Central memory CD4-positive, alpha-beta T cell (primary cell): Measurements from ENCODE around the gene GMIP.

Source experiments
- DNase-seq: peaks from one replicate; pipeline ENCODE4 v3.0.0; 2022

GMIP gene

DNA sequence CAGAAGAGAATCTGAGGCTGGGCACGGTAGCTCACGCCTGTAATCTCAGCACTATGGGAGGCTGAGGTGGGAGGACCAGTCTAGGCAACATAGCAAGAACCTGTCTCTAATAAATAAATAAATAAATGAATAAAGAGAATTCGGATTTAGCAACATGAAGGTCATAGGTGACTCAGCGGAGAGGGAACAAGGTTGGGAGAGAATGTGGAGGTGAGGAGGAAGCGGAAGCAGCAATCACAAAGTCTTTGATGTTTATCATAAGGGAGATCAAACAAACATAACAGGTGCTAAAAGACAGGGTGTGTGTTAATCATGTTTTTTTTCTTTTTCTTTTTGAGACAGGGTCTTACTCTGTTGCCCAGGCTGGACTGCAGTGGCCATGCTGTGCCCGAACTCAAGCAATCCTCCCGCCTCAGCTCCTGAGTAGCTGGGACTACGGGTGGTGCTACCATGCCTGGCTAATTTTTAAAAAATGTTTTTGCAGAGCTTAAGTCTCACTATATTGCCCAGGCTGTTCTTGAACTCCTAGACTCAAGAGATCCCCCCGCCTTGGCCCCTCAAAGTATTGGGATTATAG, 41.2 kb downstream of the GMIP start:
- peak; percentile 73 for DNase-seq

DNA sequence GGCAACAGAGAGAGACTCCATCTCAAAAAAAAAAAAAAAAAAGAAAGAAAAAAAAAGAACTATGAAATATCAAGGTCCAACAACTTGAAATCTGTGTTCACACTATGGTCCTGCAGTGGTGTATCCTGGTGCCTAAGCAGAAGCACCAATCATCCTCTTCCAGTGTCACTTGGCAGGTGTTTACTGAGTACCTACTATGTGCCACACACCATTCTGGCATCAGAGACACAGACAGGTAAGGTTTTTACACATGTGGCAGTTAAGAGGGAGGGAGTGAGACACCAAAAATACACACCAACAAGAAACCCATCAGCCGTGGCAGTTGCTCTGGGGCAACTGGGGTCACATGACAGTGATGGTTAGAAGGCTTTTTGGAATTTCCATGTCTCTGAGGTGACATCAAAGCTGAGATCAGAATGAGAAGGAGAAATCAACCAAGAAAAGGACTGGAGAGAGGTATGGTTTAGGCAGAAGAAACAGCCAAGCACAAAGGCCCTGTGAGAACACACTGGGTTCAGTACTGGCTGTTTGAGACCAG, 42.6 kb downstream of the GMIP start:
- no peak for DNase-seq

DNA sequence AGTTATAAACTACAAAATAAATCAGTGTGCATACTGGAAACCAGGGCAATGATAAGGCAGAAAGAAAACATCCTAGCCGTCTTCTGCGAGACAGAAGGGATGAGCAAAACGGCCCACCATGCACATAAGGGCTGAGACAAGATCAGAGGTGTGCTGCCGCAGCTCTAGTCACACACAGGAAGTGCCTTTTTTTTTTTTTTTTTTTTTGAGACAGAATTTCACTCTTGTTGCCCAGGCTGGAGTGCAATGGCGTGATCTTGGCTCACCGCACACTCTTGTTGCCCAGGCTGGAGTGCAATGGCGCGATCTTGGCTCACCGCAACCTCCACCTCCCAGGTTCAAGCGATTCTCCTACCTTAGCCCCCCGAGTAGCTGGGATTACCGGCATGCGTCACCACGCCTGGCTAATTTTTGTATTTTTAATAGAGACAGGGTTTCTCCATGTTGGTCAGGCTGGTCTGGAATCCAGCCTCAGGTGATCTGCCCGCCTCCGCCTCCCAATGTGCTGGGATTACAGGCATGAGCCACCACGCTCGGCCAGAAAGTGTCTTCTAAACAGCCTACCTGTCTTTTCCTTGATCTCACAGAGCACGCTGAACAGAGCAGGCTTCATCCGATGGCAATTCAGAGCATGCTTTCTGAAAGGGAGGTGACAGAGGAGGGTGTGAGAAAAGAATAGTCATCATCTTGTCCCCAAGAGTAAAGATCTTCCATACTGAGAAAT, 44.6 kb downstream of the GMIP start:
- DNase-seq, result peak; percentile 79

DNA sequence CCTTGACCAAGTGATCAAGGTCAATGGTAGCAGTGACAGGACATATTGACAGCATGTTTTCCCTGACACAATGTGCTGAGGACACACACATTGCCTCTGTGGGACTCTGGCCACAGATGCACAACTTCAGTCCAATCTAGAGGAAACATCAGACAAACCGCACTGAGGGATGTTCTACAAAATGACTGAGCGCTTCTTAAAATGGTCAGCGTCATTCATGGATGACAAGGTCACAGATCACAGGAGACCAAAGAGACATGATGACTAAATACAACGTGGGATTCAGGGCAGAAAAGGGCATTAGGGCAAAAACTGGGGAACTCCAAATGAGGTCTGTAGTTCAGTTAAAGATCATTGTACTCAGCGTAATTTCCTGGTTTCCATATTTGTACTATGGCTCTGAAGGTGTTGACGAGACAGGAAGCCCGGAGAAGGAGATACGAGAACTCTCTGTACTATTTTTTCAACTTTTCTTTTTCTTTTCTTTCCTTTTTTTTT, 45.6 kb downstream of the GMIP start:
- DNase-seq, result peak; percentile 93

DNA sequence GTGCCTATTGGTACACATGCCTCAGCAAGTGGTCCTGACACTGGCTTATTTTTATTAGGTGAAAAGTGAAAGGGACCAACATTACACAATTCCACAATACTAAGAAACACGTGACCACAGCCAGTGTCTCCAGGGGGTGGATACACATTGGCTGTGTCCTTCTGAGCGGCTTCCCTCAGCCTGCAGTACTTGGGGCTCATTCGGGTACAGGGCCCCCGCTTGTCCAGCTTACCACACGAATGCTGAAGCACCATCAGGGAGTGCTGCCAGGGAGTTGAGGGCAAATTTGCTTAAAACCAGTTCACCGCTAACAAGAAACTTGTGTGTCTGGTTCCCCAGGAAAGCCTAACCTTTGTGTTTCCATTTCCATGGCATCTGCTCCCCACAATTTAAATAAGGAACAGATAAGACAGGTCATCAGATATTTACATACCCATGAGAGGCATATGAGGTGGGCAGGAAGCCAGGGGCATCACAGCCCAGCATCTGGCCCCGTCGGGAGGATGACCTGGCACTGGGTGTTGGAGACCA, 48.2 kb downstream of the GMIP start:
- no peak for DNase-seq

DNA sequence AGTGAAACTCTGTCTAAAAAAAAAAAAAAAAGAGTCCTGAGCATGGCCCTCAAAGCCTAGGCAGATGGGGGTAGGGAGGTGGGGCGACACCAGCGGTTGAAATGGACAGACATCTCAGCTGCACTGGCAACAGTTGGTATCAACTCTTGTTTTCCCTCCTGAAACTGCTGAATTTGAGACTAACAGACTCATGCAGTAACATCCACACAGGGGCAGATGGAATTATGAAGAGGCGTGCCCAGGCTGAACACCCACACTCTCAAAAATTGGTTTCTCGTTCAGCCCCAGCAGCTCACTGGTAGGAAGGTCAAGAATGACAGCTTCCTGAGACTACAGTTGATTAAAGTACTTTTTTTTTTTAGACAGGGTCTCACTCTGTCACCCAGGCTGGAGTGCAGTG, 49.1 kb downstream of the GMIP start:
- DNase-seq, result no peak

DNA sequence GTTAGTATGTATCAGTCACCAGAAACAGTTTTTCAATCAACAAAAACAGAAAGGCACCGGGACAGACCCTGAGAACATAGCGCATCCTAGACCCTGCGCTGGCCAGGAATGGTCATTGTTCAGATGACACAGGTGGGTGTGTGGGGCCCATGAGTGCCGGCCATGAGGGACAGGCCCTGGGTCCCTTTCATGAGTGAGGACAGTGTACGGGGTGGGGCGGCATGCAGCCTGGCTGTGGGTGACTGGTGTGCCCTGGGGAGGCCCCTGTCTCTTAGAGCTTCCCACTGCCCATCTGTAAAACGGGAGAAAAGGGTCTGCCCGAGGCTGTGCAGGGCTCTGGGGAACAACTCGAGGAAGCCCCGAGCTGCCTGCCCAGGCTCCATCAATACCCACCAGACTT, 50.8 kb downstream of the GMIP start:
- no peak for DNase-seq

DNA sequence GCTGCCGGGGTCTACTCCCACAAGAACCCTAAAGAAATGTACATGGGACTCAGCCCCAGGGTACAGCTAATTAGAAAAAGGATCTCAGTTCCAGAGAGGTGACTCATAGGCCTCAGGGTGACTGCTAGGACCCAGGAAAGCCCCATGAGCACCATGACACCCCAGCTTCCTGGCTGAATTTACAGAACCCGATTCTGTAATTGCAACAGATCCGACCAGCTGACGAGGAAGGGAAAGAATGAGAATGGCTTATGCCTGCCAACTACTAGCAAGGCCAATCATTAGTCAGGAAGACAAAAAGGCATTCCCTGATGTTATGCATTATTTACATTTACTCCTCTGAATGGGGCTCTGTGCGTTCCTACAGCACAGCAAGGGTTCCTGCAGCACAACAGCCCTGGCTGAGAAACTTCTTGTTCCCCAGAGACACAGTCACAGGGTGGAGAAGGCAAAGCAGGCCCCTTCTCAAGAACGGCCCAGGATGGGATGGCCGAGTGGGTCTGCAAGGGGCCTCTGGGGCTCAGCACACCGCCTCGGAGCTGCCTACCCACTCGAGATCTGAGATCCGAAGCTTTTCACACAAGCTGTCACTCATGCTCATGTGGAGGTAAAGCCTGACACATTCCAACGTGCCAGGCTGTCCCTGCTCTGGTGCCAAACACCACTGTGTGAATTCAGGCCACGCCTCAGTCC, 52.2 kb downstream of the GMIP start:
- DNase-seq, result peak; percentile 73

DNA sequence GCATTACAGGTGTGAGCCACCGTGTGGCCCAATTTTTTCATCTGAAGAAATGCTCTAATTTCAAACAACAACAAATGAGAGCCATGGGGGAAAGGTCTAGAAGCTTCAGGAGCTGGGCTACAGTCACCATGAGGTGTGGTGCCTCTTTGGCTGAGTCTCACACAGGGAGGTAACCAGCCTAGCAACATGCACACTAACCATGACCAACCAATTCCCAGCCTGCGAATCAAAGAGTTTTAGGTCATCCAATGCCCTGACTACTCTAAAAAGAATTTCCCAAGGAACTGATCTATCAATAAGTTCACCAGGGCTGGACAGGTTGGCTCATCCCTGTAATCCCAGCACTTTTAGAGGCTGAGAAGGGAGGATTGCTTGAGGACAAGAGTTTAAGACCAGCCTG, 54.9 kb downstream of the GMIP start:
- DNase-seq, result no peak

DNA sequence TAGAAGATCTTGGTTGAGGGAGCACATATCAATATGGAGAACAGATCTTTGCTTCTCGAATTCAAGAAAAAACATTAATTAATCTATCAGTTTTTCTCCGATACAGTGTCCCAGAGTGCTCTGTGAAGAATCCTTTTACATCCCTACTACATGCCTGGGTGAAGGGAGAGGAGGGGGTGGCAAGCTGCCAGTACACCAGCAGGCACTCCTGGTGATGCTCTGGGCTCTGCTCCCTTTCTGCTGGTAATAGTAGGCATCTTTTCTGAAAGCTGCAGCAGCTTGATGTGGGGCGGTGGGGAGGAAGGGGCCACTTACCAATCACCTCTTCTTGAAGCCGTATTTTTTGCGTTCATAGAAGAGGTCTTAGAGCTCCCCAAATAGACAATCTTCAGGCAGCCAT, 55.7 kb downstream of the GMIP start:
- no peak for DNase-seq

DNA sequence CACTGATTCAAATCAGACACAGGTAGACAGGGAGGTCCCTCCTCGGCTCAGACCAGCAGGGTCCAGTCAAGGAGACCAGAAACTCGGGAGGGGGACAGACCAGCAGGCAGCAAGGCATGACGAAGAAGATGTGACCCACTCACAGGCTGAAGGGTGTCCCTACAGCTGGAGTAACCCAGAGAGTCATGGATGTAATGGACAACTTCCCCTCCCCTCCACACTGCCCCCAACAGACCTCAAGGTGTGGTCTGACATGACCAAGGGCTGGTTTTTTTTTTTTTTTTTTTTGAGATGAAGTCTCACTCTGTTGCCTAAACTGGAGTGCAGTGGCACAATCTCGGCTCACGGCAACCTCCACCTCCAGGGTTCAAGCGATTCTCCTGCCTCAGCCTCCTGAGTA, 59.1 kb downstream of the GMIP start:
- DNase-seq, result no peak

DNA sequence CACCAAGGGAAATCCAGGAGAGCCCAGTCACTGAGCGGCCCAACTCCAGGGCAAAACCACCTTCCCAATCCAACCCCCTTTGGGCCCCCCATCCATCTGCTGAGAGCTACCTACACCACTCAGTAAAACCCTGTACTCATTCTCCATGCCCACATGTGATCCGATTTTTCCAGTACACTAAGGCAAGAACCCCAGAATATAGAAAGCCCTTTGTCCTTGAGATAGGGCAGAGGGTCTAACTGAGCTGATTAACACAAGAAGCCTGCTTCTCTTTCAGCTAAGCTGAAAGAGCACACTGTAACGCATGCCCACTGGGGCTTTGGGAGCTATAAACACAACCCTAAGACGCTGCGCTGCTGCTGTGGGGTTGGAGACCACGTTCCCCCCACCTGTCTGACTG, 61.0 kb downstream of the GMIP start:
- DNase-seq, result no peak

DNA sequence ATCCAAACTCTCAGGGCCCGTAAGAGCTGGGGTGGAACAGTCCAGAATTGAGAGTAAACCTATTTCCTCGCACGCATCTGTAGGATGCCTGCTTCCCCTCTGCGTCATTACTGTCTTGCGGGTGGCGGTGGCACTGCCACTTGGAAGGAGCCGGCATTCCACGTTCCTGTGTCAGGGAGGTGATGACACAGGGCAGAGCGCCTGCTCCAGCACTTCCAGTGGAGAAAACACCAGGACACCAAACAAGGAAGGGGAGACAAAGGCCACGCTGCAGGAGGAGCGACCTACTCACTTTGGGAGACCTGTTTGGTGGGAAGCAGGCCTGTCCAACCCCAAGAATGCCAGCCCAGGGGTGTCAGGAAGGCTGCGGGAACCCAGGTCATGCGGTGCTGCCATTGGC, 62.1 kb downstream of the GMIP start:
- no peak for DNase-seq

DNA sequence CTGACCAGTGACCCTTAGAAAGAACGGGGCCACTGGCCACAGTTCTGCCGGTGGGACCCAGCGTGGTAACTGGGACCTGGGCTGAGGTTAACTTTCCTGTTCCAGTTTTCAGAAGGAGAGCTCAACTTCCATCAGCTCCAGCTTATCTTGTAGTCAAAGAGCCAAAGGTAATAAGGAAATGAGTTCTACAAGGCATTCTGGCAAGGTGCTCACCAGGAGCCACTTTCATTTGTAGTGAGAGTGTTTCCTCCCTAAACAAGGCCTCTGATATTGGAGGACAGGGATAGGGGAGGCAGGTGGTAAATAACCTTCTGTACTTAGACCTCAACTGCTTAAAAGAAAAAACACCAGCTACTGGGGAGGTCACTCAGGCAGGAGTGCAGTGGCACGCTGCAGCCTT, 63.0 kb downstream of the GMIP start:
- no peak for DNase-seq

DNA sequence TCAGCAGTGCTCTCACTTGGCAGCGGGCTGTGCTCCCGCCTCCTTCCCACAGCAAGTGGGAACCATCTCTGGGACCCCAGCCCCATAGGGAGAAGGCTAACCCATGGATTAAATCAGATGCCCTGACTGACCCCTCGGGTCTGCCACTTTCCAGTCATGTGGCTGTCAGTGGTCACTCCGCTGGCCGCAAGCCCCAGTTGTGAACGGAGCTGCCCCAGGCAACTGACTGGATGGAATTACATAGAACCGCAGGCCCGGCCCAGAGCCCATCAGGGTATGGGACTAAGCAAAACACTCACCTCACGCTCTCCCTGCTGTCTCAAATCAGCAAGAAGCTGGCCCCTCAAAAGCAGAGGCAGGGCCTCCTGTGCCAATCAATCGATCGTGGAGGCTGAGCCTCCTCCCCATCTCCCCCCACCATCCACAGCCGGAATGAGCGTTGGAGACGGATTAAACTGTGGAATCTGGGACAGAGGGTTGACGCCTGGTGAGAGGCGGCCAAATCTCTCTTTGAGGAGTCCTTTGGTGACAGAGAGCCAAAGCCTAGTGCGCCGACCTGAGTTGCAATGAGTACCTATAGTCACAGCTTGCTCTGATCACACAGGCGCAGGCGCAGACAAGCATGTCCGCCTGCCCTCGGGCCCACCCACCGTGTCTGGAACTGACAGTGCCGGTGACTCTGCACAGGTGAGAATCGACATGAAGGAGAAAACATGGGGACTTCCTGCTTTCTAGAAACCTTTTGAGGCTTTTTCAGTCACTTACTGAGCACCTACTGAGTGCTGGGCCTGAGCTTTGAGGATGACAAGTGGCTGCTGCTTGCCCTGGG, 63.7 kb downstream of the GMIP start:
- DNase-seq, result no peak
